Measurements from ENCODE around the gene HSPB6. TPM values are rescaled to one million over a fixed set of nuclear protein-coding genes. Genes with fewer than 3 reads are reported as not detected.
A peak's percentile ranks its signal among the peaks of the same experiment; 100 is the strongest.

The HSPB6 gene
- total and polyA plus RNA-seq, 2 of the 8 experiments (the other 6 are each of a cell fraction or from before 2014, with no cell fraction given) = 0.91 TPM; not detected in 1

- Histone ChIP-seq H2BK120ac (replicated peaks; ENCODE audit: low read depth, low read length) (no peak overlapping the region), H3K14ac (ENCODE audit: insufficient read length) (no peak overlapping the region), H3K56ac (replicated peaks; ENCODE audit: insufficient read length, low read depth, low read length) (no peak overlapping the region), H3K9ac (replicated peaks in 1 of 4; ENCODE audit: extremely low read depth in 1 of 4, low read depth in 3 of 4, low read length in 3 of 4) (no peak overlapping the region), H3K4ac (replicated peaks; ENCODE audit: insufficient read length, low read depth, low read length) (no peak overlapping the region), H3K4me1 (replicated peaks in 1 of 4; ENCODE audit: control insufficient read depth in 3 of 4, insufficient read depth in 4 of 4, low read length in 3 of 4) (peaks cover 0 to 11% (median 6%) of the 10 kb centered on the region in 4 experiments; a peak in 6 of 7 replicates), H4K20me1 (replicated peaks in 1 of 2; ENCODE audit: control insufficient read depth in 1 of 2, insufficient read depth in 2 of 2, low read length in 2 of 2) (peaks cover 3 to 14% of the 10 kb centered on the region in 2 experiments), H2BK15ac (ENCODE audit: low read length) (no peak overlapping the region), H2AK5ac (ENCODE audit: low read depth, low read length) (0 out of 2 replicates have a peak overlapping the region, but pooled peaks have one; percentile 53), H2BK12ac (ENCODE audit: low read depth, low read length) (no peak overlapping the region), H3K79me1 (ENCODE audit: low read depth, low read length) (no peaks in the 10 kb centered on the region), H4K5ac (ENCODE audit: insufficient read length, low read depth, low read length) (no peak overlapping the region), H3K23me2 (ENCODE audit: low read depth, low read length) (peaks cover 11% of the 10 kb centered on the region), H3K27ac (ENCODE audit: low read depth, low read length) (no peak overlapping the region), H3K4me3 (ENCODE audit: extremely low read depth in 1 of 4, insufficient read depth in 2 of 4, low read depth in 3 of 4, low read length in 4 of 4) (no peak overlapping the region), H3K4me2 (ENCODE audit: insufficient read depth in 1 of 2, low read depth in 2 of 2, low read length in 2 of 2) (no peak overlapping the region; a peak in 1 of 4 replicates), H2BK20ac (ENCODE audit: low read length) (no peak overlapping the region), H4K91ac (replicated peaks; ENCODE audit: insufficient read length, low read length) (no peak overlapping the region), H3K36me3 (ENCODE audit: control insufficient read depth in 2 of 4, insufficient read depth in 4 of 4, low read length in 3 of 4) (no peaks in the 10 kb centered on the region), H3K18ac (ENCODE audit: extremely low read depth, low read length) (no peak overlapping the region), H3K23ac (ENCODE audit: insufficient read length) (no peak overlapping the region), H3K9me3 (ENCODE audit: insufficient read depth in 2 of 2, low read depth in 1 of 2, low read length in 1 of 2) (no peaks in the 10 kb centered on the region), H4K8ac (ENCODE audit: extremely low read depth, insufficient read depth, low read length) (no peak overlapping the region), H3K27me3 (replicated peaks in 1 of 4; ENCODE audit: control insufficient read depth in 3 of 4, extremely low read depth in 1 of 4, insufficient read depth in 3 of 4, low read length in 3 of 4) (no peaks in the 10 kb centered on the region; a peak in 1 of 7 replicates), H3K79me2 (ENCODE audit: control insufficient read depth in 1 of 2, insufficient read depth in 2 of 2, low read length in 2 of 2) (no peaks in the 10 kb centered on the region), H2AFZ (ENCODE audit: low read length) (no peak overlapping the region), H2BK5ac (ENCODE audit: low read depth, low read length) (no peak overlapping the region)
- TF ChIP-seq HDAC6 (IDR thresholded peaks at IDR 0.05; ENCODE audit: low read depth, low read length) (no peak), POLR2A (IDR thresholded peaks at IDR 0.05; ENCODE audit: control extremely low read depth in 1 of 2, low read depth in 2 of 2, low read length in 2 of 2) (no peak), POU5F1 (IDR thresholded peaks at IDR 0.05; ENCODE audit: low read depth, low read length) (no peak), NRF1 (IDR thresholded peaks at IDR 0.05; ENCODE audit: low read depth, low read length) (no peak), SP2 (IDR thresholded peaks at IDR 0.05; ENCODE audit: low read length) (no peak), SRF (IDR thresholded peaks at IDR 0.05; ENCODE audit: low read depth, low read length) (no peak), JUND (IDR thresholded peaks at IDR 0.05; ENCODE audit: low read length) (no peak)
- no peak for DNase-seq (ENCODE audit: low read depth in 1 of 2, low spot score in 2 of 2)
- WGBS, 2 experiments (ENCODE audit: extremely low coverage in 1 of 2, insufficient coverage in 1 of 2, insufficient read length in 1 of 2, insufficient replicate concordance in 2 of 2, low coverage in 1 of 2, low lambda C conversion rate in 2 of 2, missing lambda C conversion rate in 1 of 2) = 89% methylated on average over 25 of the region's 31 CpGs; no CpG with 5 or more reads in 1 of the 2 experiments
- FAIRE-seq = no peak
- POLR2A ChIA-PET (ENCODE audit: partially characterized antibody) = interaction anchor here (0.6 kb wide), 1 partner anchor 41 kb away, joined by 3 read pairs; the partner anchor contains the start of genes PSENEN and U2AF1L4
- CTCF ChIA-PET (ENCODE audit: partially characterized antibody) = interaction anchor here (0.7 to 3.8 kb wide), 7 partner anchors 9 to 124 kb away, joined by 3 to 13 read pairs (median 3); no protein-coding TSS in a partner anchor
Observed at GRCh38 chr19:35786299-35787160, 29.7 kb upstream of the HSPB6 start.

Data from H1 (cell line).